ENCODE data around the gene NECTIN1.

DNA sequence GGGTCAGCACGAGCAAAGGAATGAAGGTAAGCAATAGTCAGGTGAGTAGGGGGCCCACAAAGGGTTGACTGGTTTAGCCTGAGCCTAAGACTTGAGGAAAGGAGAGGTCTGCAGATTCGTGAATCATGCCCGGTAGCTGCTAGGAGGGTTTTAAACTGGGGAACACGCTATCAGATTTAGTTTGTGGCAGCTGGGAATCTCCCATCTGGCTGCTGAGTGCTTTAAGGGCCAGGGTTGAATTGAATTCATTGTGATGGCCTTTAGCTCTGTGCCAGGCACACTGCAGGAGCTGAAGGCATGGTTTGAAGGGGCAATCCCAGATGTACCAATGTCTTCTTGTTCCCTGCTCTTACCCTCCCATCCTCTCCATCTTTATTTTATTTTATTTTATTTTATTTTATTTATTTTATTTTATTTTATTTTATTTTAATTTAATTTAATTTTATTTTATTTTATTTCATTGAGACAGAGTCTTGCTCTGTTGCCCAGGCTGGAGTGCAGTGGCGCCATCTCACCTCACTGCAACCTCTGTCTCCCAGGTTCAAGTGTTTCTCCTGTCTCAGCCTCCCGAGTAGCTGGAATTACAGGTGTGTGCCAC, 1.9 kb upstream of the NECTIN1 start:
- TF ChIP-seq, protein P1, sequence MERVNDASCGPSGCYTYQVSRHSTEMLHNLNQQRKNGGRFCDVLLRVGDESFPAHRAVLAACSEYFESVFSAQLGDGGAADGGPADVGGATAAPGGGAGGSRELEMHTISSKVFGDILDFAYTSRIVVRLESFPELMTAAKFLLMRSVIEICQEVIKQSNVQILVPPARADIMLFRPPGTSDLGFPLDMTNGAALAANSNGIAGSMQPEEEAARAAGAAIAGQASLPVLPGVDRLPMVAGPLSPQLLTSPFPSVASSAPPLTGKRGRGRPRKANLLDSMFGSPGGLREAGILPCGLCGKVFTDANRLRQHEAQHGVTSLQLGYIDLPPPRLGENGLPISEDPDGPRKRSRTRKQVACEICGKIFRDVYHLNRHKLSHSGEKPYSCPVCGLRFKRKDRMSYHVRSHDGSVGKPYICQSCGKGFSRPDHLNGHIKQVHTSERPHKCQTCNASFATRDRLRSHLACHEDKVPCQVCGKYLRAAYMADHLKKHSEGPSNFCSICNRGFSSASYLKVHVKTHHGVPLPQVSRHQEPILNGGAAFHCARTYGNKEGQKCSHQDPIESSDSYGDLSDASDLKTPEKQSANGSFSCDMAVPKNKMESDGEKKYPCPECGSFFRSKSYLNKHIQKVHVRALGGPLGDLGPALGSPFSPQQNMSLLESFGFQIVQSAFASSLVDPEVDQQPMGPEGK (CRISPR knock-in tag; IDR thresholded peaks at IDR 0.05; ENCODE audit: borderline replicate concordance), result no peak
- TF ChIP-seq CSDC2 (CRISPR knock-in tag; IDR thresholded peaks at IDR 0.05) (no peak), RARB (CRISPR knock-in tag; IDR thresholded peaks at IDR 0.05) (no peak), GLIS3 (CRISPR knock-in tag; IDR thresholded peaks at IDR 0.05) (no peak), ARNTL (CRISPR knock-in tag; IDR thresholded peaks at IDR 0.05; ENCODE audit: borderline replicate concordance, low read depth) (no peak)
- TF ChIP-seq, protein P2, sequence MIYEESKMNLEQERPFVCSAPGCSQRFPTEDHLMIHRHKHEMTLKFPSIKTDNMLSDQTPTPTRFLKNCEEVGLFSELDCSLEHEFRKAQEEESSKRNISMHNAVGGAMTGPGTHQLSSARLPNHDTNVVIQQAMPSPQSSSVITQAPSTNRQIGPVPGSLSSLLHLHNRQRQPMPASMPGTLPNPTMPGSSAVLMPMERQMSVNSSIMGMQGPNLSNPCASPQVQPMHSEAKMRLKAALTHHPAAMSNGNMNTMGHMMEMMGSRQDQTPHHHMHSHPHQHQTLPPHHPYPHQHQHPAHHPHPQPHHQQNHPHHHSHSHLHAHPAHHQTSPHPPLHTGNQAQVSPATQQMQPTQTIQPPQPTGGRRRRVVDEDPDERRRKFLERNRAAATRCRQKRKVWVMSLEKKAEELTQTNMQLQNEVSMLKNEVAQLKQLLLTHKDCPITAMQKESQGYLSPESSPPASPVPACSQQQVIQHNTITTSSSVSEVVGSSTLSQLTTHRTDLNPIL (CRISPR knock-in tag; IDR thresholded peaks at IDR 0.05; ENCODE audit: low read depth), result no peak

Measured in SK-N-SH treated with all-trans-retinoic acid at 6 μM for 48 hours (cell line).